DOHH2 (cell line): Measurements from ENCODE around the gene CEP85L.

Experiments used
- EZH2phosphoT487 ChIP-seq: fragments of 200-600 bp; sonication (generic); IDR thresholded peaks from 2 replicates; pipeline ENCODE4 v1.6.1; 2017; ENCODE audit warnings: borderline replicate concordance, mild to moderate bottlenecking, antibody characterized with exemption, low read length, moderate library complexity, mixed read lengths
- TF ChIP-seq, protein P1 (sequence below): fragments of 200-600 bp; sonication (generic); IDR thresholded peaks from one replicate; pipeline ENCODE4 v1.5.1; 2014; ENCODE audit warnings: antibody characterized with exemption, mild to moderate bottlenecking, low read depth, low read length; ENCODE audit not compliant: poor library complexity, severe bottlenecking

DNA sequence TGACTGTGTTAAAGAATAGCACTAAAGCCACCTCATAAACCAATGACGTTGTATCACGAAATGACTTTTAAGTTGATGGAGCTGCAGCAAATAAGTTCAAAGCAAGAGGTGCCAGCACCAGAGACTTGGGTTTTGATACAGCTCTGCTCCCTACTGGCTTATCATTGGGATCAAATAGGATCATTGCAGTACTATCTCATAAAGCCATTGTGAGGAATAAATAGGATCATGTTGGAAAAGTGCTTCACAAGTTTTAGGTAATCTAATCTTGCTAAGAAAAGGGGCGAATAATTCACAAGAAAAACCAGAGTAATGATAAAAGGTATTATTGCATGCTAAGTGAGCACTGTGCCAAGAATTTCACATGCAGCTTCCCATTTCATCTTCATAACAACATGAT, 10.4 kb upstream of the CEP85L start:
- TF ChIP-seq, protein P1, sequence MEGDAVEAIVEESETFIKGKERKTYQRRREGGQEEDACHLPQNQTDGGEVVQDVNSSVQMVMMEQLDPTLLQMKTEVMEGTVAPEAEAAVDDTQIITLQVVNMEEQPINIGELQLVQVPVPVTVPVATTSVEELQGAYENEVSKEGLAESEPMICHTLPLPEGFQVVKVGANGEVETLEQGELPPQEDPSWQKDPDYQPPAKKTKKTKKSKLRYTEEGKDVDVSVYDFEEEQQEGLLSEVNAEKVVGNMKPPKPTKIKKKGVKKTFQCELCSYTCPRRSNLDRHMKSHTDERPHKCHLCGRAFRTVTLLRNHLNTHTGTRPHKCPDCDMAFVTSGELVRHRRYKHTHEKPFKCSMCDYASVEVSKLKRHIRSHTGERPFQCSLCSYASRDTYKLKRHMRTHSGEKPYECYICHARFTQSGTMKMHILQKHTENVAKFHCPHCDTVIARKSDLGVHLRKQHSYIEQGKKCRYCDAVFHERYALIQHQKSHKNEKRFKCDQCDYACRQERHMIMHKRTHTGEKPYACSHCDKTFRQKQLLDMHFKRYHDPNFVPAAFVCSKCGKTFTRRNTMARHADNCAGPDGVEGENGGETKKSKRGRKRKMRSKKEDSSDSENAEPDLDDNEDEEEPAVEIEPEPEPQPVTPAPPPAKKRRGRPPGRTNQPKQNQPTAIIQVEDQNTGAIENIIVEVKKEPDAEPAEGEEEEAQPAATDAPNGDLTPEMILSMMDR: no peak
- TF ChIP-seq EZH2phosphoT487: no peak
